Mucosa of gallbladder (tissue), 1 donor: Measurements from ENCODE around the gene TNFSF13. TPM values are rescaled to one million over a fixed set of nuclear protein-coding genes. Genes with fewer than 3 reads are reported as not detected.

Source experiments
- DNase-seq: peaks from one replicate; pipeline ENCODE4 v3.0.0-alpha.2; 2020; ENCODE audit warnings: low spot score
- total RNA-seq: library from RNA; stranded (reverse); gene quantifications from one replicate; pipeline ENCODE4 v1.2.1, GENCODE V29; 2021
- donor health status: DM: no; HTN: no; CAD: no.

Gene TNFSF13
- total RNA-seq, 1 donor from 2014 or later = 120 TPM

DNA sequence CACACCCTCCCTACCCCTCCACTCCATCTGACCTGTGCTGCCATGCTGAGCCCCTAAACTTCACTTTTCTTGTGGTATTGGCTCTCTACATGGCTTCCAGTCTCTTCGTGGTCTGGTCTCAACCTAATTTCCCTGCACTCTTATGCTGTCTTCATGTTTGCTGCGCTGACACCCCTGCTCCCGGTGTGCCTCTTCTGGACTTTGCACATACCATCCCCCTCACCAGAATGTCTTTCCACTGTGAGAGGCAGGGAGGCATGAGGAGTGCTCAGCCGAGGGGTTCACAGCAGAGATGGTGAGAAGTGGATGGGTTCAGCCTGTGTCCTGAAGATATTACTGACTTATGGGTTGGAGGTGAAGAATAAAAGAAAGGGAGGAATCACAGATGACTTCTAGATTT lies 7.2 kb upstream of the TNFSF13 start:
- no peak for DNase-seq

- peak; percentile 25 for DNase-seq
Observed at GRCh38 chr17:7552621-7553051, 5.9 kb upstream of the TNFSF13 start.

DNA sequence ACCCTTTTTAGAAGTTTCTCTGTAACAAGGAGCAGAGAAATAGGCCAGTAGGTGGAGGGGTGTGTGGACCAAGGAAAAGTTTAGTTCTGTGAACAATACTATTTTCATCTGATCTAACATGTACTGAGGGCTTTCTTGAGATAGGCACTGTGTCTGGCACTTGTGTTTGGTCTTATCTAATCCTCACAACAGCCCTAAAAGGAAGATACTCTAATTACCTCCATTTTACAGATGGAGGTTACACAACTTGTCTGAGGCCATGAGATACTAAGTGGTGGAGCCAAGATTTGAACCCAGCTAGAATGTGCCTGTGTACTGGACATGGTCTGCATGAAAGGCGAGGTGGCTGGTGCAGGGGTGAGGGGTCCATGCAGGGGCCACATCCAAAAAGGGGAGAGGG lies 5.2 kb upstream of the TNFSF13 start:
- DNase-seq = no peak

- no peak for DNase-seq
Observed at GRCh38 chr17:7555320-7555948, 3.1 kb upstream of the TNFSF13 start.

DNA sequence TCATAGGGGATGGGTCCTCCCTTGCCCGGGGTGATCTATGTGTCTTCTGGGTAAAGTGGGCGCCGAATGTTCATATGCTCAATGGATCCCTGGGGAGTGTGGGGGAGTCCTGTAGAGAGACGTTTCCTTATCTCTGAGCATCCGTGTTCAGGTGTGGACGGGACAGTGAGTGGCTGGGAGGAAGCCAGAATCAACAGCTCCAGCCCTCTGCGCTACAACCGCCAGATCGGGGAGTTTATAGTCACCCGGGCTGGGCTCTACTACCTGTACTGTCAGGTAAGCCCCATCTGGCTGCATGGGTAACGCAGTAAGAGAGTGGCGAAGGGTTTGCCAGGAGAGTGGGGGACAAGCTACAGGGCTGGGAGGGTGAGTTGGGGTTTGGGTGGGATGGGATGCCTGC lies 1.9 kb upstream of the TNFSF13 start:
- DNase-seq = no peak

DNA sequence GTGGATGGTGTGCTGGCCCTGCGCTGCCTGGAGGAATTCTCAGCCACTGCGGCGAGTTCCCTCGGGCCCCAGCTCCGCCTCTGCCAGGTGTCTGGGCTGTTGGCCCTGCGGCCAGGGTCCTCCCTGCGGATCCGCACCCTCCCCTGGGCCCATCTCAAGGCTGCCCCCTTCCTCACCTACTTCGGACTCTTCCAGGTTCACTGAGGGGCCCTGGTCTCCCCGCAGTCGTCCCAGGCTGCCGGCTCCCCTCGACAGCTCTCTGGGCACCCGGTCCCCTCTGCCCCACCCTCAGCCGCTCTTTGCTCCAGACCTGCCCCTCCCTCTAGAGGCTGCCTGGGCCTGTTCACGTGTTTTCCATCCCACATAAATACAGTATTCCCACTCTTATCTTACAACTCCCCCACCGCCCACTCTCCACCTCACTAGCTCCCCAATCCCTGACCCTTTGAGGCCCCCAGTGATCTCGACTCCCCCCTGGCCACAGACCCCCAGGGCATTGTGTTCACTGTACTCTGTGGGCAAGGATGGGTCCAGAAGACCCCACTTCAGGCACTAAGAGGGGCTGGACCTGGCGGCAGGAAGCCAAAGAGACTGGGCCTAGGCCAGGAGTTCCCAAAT lies 1.3 kb upstream of the TNFSF13 start:
- DNase-seq = no peak

GRCh38 chr17:7557775-7558543 lies 591 bp upstream of the TNFSF13 start:
- peak; percentile 92 for DNase-seq

GRCh38 chr17:7559320-7560171 lies 996 bp downstream of the TNFSF13 start:
- DNase-seq = no peak

GRCh38 chr17:7560172-7561027 lies 1.9 kb downstream of the TNFSF13 start:
- DNase-seq = no peak

GRCh38 chr17:7561028-7561575 lies 2.6 kb downstream of the TNFSF13 start:
- DNase-seq = peak; percentile 94

DNA sequence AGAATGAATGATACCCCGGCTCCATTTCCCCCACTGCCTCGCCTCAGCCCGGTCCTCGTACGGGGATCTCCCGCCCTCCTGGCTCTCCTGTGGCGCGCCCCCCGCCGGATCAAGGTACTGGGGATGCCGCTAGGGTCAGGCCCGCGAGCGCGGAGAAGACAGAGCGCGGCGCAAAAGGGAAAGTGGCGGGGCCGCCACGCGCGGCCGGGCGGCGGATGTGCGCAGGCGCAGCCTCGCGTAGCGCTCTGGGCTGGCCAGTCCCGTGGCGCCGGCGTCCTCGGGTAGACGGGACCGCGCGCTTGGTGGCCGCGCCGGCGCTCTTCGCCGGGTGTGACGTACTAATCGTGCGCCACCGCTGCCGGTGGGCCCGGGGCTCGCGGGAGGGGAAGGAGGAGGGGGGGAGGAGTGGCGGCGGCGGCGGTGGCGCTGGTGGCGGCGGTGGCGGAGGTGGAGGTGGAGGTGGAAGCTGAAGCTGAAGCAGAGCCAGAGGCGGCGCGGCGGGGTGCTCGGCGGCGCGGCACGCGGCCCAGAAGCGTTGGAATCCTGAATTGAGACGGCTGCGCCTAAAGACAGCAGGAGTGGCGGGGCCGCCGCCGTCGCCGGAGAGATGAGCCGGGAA lies 3.1 kb downstream of the TNFSF13 start, which contains the start of gene SENP3:
Gene SENP3 (plus strand): TSS at position 331 of the 619 bp plus-strand sequence. CDS start 1,158 bp downstream, outside the sequence.
- DNase-seq = peak; percentile 90

DNA sequence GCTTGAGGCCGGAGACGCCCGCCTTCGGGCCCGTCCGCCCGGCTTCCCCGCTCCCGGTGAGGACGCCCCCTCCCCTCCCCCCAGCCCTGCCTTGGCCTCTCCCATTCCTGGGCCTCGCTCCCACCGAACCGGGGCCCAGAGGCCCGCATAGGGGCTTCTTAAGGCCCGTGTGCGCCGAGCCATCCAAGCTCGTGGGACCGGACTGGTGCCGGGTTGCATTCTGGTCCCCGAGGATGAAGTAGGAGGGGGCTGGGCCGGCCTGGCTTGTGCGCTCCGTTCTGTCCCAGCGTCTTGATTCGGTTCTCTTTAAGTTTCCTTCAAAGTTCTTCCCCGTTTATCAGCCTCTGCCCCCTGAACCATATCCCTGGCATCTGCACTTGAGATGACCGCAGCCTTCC lies 3.7 kb downstream of the TNFSF13 start:
- DNase-seq = no peak

DNA sequence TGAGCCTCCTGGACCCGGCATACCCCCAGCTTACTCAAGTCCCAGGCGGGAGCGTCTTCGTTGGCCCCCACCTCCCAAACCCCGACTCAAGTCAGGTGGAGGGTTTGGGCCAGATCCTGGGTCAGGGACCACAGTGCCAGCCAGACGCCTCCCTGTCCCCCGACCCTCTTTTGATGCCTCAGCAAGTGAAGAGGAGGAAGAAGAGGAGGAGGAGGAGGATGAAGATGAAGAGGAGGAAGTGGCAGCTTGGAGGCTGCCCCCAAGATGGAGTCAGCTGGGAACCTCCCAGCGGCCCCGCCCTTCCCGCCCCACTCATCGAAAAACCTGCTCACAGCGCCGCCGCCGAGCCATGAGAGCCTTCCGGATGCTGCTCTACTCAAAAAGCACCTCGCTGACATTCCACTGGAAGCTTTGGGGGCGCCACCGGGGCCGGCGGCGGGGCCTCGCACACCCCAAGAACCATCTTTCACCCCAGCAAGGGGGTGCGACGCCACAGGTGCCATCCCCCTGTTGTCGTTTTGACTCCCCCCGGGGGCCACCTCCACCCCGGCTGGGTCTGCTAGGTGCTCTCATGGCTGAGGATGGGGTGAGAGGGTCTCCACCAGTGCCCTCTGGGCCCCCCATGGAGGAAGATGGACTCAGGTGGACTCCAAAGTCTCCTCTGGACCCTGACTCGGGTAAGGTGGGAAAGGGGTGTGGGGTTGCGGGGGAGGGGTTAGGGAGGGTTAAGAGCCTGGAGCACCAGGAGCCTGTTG lies 4.7 kb downstream of the TNFSF13 start:
- DNase-seq = no peak

GRCh38 chr17:7569571-7569970 lies 11.0 kb downstream of the TNFSF13 start:
- no peak for DNase-seq

DNA sequence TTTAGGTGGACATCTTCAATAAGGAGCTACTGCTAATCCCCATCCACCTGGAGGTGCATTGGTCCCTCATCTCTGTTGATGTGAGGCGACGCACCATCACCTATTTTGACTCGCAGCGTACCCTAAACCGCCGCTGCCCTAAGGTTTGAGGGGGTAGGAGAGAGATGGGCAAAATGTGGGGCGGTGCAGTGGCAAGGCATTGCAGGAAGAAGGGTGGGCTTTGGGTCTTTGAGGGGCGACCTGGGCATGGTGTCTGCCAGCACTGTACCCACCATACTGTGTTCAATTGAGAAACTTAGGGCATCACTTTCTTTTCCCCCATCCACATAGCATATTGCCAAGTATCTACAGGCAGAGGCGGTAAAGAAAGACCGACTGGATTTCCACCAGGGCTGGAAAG lies 11.8 kb downstream of the TNFSF13 start:
- DNase-seq = no peak

GRCh38 chr17:7572338-7572587 lies 13.7 kb downstream of the TNFSF13 start:
- DNase-seq = no peak

- DNase-seq = peak; percentile 100
Observed at GRCh38 chr17:7572588-7573323, 14.2 kb downstream of the TNFSF13 start.

DNA sequence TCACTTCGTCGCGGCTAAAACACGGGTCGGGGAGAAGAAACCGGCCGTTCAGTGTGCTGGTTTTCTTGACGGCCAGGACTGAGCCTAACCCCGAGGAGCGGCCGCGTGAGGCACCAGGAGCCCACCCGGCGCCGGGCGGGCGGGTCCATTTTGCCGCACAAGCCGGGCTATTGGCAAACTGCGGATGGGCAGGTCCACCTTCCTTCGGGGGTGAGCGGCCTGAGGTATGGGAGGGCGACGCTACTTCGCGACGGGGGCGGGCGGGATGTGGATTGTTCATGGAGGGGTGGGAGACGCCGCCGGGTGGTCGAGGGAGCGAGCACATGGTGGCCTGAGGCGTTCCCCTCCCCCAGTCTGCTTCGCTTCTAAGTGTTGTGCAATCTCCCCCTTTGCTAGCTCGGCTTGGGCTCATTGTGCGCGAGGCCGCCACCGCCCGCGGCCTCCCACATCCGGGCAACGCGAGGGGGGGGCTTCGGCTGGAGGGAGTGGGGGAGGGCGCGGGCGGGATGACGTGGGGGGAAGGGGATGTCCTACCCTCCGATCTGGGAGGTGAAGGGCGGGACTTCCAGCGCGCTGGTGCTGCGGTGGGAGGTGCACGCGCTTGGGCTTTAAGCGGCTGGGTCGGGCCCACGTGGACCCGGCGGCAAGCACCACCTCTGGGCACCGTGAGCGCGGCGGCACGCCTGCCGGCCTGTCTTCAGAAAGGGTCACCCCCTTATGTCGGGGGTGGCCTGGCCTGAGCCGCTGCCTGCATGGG lies 15.0 kb downstream of the TNFSF13 start:
- DNase-seq = peak; percentile 86
